Right lobe of liver (tissue), 6 donors: ENCODE measurements around the gene KIF23. TPM values are rescaled to one million over a fixed set of nuclear protein-coding genes. Genes with fewer than 3 reads are reported as not detected.

Experiments used
- ATAC-seq, 4 donors: fragments of 200-7000 bp; cut with Tn5 transposase; one replicate each; pipeline ENCODE4 v1.9.1; 2020; ENCODE audit warnings: mild to moderate bottlenecking in 4 of 4, moderate library complexity in 4 of 4
- DNase-seq, 3 donors: peaks; one replicate each; pipeline ENCODE4 v3.0.0-alpha.2; 2020
- H3K27ac ChIP-seq, 3 donors: fragments of 200-600 bp; one replicate each; pipeline ENCODE4 v1.8.0; 2022
- H3K27me3 ChIP-seq, 2 donors: fragments of 200-600 bp; one replicate each; pipeline ENCODE4 v1.8.0; 2022
- H3K36me3 ChIP-seq, 4 donors: fragments of 200-600 bp; sonication (generic) in 1 of 4; one replicate each; pipeline versions ENCODE4 v1.5.1 to v1.8.0; 2017 to 2022; ENCODE audit warnings: control low read depth in 1 of 4
- H3K4me1 ChIP-seq, 4 donors: fragments of 200-600 bp; sonication (generic) in 1 of 4; one replicate each; pipeline versions ENCODE4 v1.5.1 to v1.8.0; 2017 to 2022; ENCODE audit warnings: control low read depth in 1 of 4
- H3K4me3 ChIP-seq, 3 donors: fragments of 200-600 bp; one replicate each; pipeline ENCODE4 v1.8.0; 2022
- H3K9me3 ChIP-seq, 4 donors: fragments of 200-600 bp; sonication (generic) in 1 of 4; one replicate each; pipeline versions ENCODE4 v1.5.1 to v1.8.0; 2017 to 2022; ENCODE audit warnings: control low read depth in 1 of 4
- POLR2A ChIP-seq: fragments of 450-650 bp; IDR thresholded peaks from one replicate; pipeline ENCODE4 v1.6.1; 2017; ENCODE audit warnings: antibody characterized with exemption, mild to moderate bottlenecking
- WGBS: methylation state at CpG from one replicate; pipeline ENCODE4 v1.1.6; 2018; ENCODE audit warnings: low coverage, low lambda C conversion rate; ENCODE audit not compliant: insufficient coverage; ENCODE audit errors: missing lambda C conversion rate; 5-methylcytosine and 5-hydroxymethylcytosine counted together
- intact Hi-C, 2 donors: fragments of 100-400 bp; cut with DNase I; formaldehyde crosslinking; loops; one replicate each; pipeline versions ENCODE4 v1.11.2 to v1.14.1; 2022
- total RNA-seq, 6 experiments: library from RNA; depleted of rRNA in 2 of 6; stranded (reverse); fragments of >200 nt in 2 of 6; fragmentation: NEBNext Ultra II Directional in 3 of 6; extraction: Animal tissue kit (Norgen Biotek cat#: 25700) in 3 of 6; gene quantifications; one replicate each; pipeline versions ENCODE4 v1.1.0 to v1.2.4, GENCODE V29; 2016 to 2023
- TF ChIP-seq, protein P1 (sequence below), 4 donors: fragments of 200-600 bp in 3 of 4; fragments of 450-650 bp in 1 of 4; IDR thresholded peaks; one replicate each; pipeline versions ENCODE4 v1.5.1 to v1.8.0; 2016 to 2022; ENCODE audit warnings: antibody characterized with exemption in 4 of 4, mild to moderate bottlenecking in 2 of 4
- donor health status: DM: no; HTN: yes; CAD: no.
- donor health status: DM: no; HTN: no; CAD: no.
- donor health status: DM: no; HTN: no; CAD: no.
- donor health status: DM: no; HTN: yes; CAD: no.
- donor health status: DM: no; HTN: yes; CAD: no.

KIF23 gene
- total RNA-seq, 6 experiments from 2014 or later: 0.09 to 2.2 (median 1.2) TPM

GRCh38 chr15:69384626-69385598 is 29.2 kb upstream of the KIF23 start:
- H3K27ac ChIP-seq: no peak overlapping the region
- no peaks in the 10 kb centered on the region for H3K9me3 ChIP-seq
- intact Hi-C loops: no loop called here
- TF ChIP-seq, protein P1, sequence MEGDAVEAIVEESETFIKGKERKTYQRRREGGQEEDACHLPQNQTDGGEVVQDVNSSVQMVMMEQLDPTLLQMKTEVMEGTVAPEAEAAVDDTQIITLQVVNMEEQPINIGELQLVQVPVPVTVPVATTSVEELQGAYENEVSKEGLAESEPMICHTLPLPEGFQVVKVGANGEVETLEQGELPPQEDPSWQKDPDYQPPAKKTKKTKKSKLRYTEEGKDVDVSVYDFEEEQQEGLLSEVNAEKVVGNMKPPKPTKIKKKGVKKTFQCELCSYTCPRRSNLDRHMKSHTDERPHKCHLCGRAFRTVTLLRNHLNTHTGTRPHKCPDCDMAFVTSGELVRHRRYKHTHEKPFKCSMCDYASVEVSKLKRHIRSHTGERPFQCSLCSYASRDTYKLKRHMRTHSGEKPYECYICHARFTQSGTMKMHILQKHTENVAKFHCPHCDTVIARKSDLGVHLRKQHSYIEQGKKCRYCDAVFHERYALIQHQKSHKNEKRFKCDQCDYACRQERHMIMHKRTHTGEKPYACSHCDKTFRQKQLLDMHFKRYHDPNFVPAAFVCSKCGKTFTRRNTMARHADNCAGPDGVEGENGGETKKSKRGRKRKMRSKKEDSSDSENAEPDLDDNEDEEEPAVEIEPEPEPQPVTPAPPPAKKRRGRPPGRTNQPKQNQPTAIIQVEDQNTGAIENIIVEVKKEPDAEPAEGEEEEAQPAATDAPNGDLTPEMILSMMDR (IDR thresholded peaks at IDR 0.05): no peak
- TF ChIP-seq POLR2A: no peak
- H3K27me3 ChIP-seq: no peaks in the 10 kb centered on the region
- no peaks in the 10 kb centered on the region for H3K4me1 ChIP-seq
- WGBS: 87% methylated on average over 4 of the region's 12 CpGs
- ATAC-seq (no peak), DNase-seq (no peak)
- no peak overlapping the region for H3K4me3 ChIP-seq
- H3K36me3 ChIP-seq: no peaks in the 10 kb centered on the region

GRCh38 chr15:69385831-69386230 is 28.3 kb upstream of the KIF23 start:
- Histone ChIP-seq H3K36me3 (no peaks in the 10 kb centered on the region), H3K4me3 (no peak overlapping the region), H3K4me1 (no peaks in the 10 kb centered on the region), H3K27me3 (no peaks in the 10 kb centered on the region), H3K27ac (no peak overlapping the region), H3K9me3 (no peaks in the 10 kb centered on the region)
- no peak for ATAC-seq
- intact Hi-C loops: no loop called here
- DNase-seq: no peak
- 96% methylated on average over 2 of the region's 2 CpGs for WGBS
- TF ChIP-seq, protein P1 (IDR thresholded peaks at IDR 0.05): no peak
- no peak for TF ChIP-seq POLR2A

GRCh38 chr15:69386284-69386683 is 27.9 kb upstream of the KIF23 start:
- no peak for ATAC-seq
- Histone ChIP-seq H3K27ac (no peak overlapping the region), H3K9me3 (no peaks in the 10 kb centered on the region), H3K4me1 (no peaks in the 10 kb centered on the region), H3K36me3 (no peaks in the 10 kb centered on the region), H3K27me3 (no peaks in the 10 kb centered on the region), H3K4me3 (no peak overlapping the region)
- intact Hi-C loops: no loop called here
- no peak for DNase-seq
- TF ChIP-seq, protein P1 (IDR thresholded peaks at IDR 0.05): no peak
- no peak for TF ChIP-seq POLR2A
- WGBS: 94% methylated on average over 5 of the region's 7 CpGs

DNA sequence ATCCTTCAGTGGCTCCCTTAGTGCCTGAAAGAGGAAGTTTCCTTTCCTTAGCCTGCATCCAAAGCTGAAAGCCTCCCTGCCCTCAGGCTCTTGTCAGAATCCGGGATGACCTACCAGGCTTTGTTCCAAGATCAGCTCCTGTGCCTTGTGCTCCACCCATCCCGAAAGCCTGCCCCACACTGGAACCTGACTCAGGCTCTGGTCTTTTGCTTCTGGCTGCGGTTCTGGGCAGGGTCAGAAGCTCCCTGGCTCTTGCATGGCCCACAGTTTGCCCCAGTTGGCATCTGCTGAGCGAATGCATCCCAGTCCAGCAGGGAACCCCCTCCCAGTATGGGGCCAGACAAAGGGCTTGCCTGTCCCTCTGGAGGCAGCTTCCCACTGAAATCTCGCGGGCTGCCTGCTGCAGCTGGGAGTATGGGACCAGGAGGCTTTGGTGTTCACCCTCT is 25.9 kb upstream of the KIF23 start:
- DNase-seq (no peak), ATAC-seq (no peak)
- WGBS: 57% methylated on average over 2 of the region's 6 CpGs
- TF ChIP-seq, protein P1 (IDR thresholded peaks at IDR 0.05): no peak
- Histone ChIP-seq H3K4me1 (no peaks in the 10 kb centered on the region), H3K9me3 (no peaks in the 10 kb centered on the region), H3K4me3 (no peak overlapping the region), H3K27me3 (no peaks in the 10 kb centered on the region), H3K36me3 (no peaks in the 10 kb centered on the region), H3K27ac (no peak overlapping the region)
- intact Hi-C loops: no loop called here
